Lower leg skin (tissue), 3 donors: ENCODE data around the gene TMEM130.

Experiments used
- POLR2A ChIP-seq, 2 donors: fragments of 450-650 bp; IDR thresholded peaks; one replicate each; pipeline ENCODE4 v1.6.1; 2016 to 2017; ENCODE audit warnings: antibody characterized with exemption in 2 of 2, mild to moderate bottlenecking in 1 of 2, moderate library complexity in 1 of 2
- TF ChIP-seq, protein P1 (sequence below), 3 donors: fragments of 450-650 bp; IDR thresholded peaks; one replicate each; pipeline ENCODE4 v1.5.1; 2016; ENCODE audit warnings: antibody characterized with exemption in 3 of 3, mild to moderate bottlenecking in 3 of 3, moderate library complexity in 2 of 3

DNA sequence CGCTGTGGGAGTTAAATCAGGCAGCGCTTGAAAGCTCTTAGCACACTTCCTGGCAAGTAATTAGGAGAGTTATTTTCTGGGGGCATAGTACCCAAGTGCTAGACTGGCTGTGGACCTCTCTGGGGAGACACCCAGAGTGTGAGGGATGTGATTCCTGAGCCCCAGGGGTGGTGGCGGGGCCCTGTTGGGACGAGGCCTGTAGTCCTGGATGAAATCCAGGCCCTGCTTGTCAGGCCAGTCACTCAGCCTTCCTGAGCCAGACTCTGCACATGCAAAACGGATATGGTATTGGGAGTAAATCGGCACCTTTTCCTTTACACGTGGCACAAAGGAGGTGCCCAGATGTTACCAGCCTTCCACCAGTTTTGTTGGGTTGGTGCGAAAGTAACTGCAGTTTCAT lies 39.7 kb upstream of the TMEM130 start:
- no peak for TF ChIP-seq POLR2A (IDR thresholded peaks at IDR 0.05)
- TF ChIP-seq, protein P1, sequence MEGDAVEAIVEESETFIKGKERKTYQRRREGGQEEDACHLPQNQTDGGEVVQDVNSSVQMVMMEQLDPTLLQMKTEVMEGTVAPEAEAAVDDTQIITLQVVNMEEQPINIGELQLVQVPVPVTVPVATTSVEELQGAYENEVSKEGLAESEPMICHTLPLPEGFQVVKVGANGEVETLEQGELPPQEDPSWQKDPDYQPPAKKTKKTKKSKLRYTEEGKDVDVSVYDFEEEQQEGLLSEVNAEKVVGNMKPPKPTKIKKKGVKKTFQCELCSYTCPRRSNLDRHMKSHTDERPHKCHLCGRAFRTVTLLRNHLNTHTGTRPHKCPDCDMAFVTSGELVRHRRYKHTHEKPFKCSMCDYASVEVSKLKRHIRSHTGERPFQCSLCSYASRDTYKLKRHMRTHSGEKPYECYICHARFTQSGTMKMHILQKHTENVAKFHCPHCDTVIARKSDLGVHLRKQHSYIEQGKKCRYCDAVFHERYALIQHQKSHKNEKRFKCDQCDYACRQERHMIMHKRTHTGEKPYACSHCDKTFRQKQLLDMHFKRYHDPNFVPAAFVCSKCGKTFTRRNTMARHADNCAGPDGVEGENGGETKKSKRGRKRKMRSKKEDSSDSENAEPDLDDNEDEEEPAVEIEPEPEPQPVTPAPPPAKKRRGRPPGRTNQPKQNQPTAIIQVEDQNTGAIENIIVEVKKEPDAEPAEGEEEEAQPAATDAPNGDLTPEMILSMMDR (IDR thresholded peaks at IDR 0.05): no peak
